ENCODE measurements around the gene C3orf20.

GRCh38 chr3:14678015-14678503 is 3.1 kb downstream of the C3orf20 start:
- TF ChIP-seq CTCF (IDR thresholded peaks at IDR 0.05) (no peak), POLR2A (IDR thresholded peaks at IDR 0.05) (no peak)
